GM13976 (cell line): Measurements from ENCODE around the gene CC2D1A.
A peak's percentile ranks its signal among the peaks of the same experiment; 100 is the strongest.

Source experiments
- DNase-seq: peaks from one replicate; pipeline ENCODE4 v3.0.0; 2012; ENCODE audit warnings: low spot score
- in situ Hi-C: fragments of 300-500 bp; cut with MboI; formaldehyde crosslinking; loops from one replicate; pipeline ENCODE4 v1.12.0; 2022; ENCODE audit warnings: low sequenced_read_pairs, mixed read lengths, inconsistent platforms; ENCODE audit not compliant: unreplicated experiment
- TF ChIP-seq, protein P1 (sequence below): IDR thresholded peaks from 2 replicates; pipeline ENCODE4 v1.5.1; 2012; ENCODE audit warnings: borderline replicate concordance, mild to moderate bottlenecking; ENCODE audit not compliant: insufficient read depth; ENCODE audit errors: extremely low read depth, missing control alignments, control extremely low read depth

Gene CC2D1A

GRCh38 chr19:13905634-13906520 is at the start of gene CC2D1A, which contains the start of gene BRME1:
TSS of gene CC2D1A (plus strand) at chr19:13906201. CDS start at chr19:13906442, 241 bp downstream.
TSS of gene BRME1 (minus strand) at chr19:13906117. CDS start at chr19:13904892, 1,225 bp downstream.
- in situ Hi-C loops: no loop called here

DNA sequence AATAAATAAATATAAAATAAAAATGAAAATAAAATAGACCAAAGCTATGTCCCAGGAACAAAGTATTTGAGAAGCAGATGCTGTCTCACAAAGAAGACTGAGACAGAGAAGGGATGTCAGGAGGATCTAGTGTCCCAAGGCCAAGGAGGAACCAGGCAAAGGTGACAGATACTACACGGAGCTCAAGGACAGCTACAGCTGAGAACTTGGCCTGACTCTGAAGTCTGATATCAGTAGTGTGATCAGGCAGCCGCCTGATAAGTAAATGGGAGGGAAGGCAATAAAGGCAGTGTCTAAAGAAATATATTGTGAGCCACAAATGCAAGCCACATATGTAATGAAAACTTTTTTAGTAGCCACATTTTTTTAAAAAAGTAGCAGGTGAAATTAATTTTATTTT is 49.5 kb upstream of the CC2D1A start:
- TF ChIP-seq, protein P1, sequence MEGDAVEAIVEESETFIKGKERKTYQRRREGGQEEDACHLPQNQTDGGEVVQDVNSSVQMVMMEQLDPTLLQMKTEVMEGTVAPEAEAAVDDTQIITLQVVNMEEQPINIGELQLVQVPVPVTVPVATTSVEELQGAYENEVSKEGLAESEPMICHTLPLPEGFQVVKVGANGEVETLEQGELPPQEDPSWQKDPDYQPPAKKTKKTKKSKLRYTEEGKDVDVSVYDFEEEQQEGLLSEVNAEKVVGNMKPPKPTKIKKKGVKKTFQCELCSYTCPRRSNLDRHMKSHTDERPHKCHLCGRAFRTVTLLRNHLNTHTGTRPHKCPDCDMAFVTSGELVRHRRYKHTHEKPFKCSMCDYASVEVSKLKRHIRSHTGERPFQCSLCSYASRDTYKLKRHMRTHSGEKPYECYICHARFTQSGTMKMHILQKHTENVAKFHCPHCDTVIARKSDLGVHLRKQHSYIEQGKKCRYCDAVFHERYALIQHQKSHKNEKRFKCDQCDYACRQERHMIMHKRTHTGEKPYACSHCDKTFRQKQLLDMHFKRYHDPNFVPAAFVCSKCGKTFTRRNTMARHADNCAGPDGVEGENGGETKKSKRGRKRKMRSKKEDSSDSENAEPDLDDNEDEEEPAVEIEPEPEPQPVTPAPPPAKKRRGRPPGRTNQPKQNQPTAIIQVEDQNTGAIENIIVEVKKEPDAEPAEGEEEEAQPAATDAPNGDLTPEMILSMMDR: no peak
- no peak for DNase-seq
- in situ Hi-C loops: loop anchor here (25.0 kb wide), 1 partner anchor 594 kb away; no protein-coding TSS in a partner anchor

More at GRCh38 chr19:13905634-13906520, at the start of gene CC2D1A, which contains the start of gene BRME1:
- DNase-seq: peak; percentile 99
- TF ChIP-seq, protein P1: no peak

- TF ChIP-seq, protein P1: no peak
- in situ Hi-C loops: loop anchor here (25.0 kb wide), 1 partner anchor 597 kb away; no protein-coding TSS in a partner anchor
- DNase-seq: no peak
Measured at GRCh38 chr19:13859361-13859880, 46.6 kb upstream of the CC2D1A start.

- no peak for DNase-seq
- in situ Hi-C loops: loop anchor here (5.0 to 25.0 kb wide), 2 partner anchors 79 to 599 kb away; no protein-coding TSS in a partner anchor
- TF ChIP-seq, protein P1: no peak
Measured at GRCh38 chr19:13860679-13861391, 45.2 kb upstream of the CC2D1A start.

GRCh38 chr19:13861392-13861713 is 44.6 kb upstream of the CC2D1A start:
- TF ChIP-seq, protein P1: no peak
- in situ Hi-C loops: loop anchor here (5.0 to 25.0 kb wide), 2 partner anchors 79 to 599 kb away; no protein-coding TSS in a partner anchor
- peak; percentile 71 for DNase-seq

DNA sequence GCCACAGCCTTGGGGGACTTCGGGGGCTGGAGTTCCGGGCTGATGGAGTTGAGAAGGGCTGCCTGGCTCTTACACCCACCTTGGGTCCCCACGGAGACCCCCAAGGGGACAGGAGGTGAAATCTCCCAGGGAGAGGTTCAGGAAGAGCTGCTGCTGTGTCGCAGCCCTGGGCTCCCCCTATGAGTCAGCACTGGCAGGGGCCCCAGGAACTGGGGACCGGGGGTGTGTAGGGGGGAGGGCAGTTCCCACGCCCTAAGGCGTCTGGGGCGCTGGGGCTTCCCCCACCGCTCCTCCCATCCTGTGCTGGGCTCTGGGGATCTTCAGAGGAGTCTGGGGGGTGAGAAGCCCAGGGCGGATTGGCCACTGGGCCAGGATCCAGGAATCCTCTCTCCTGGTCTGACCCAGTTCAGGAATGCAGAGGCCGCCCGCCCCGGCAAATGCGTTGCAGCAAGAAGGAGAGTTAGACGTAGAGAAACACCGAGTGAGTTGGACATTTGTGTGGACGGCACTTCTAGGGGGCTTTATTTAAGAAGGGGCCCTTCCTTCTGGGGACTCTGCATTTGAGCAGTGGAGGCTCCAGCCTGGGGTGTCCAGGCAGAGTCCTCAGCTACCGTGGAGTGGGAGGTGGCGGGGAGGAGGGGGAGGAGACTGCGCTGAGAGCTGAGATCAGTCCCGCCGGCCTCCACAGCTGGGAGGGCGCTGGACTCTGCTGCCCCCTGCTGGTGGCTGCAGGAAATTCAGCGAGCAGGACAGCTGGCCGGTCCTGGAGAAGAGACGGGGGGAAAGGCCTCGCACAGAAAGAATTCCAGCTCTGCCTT is 44.1 kb upstream of the CC2D1A start:
- TF ChIP-seq, protein P1: peak; percentile 96
- in situ Hi-C loops: loop anchor here (5.0 to 25.0 kb wide), 2 partner anchors 80 to 600 kb away; no protein-coding TSS in a partner anchor
- peak; percentile 94 for DNase-seq
